ENCODE data around the gene QSOX2. TPM values are rescaled to one million over a fixed set of nuclear protein-coding genes. Genes with fewer than 3 reads are reported as not detected.

QSOX2 gene
- total RNA-seq, 1 experiment from 2014 or later = 34.6 TPM

DNA sequence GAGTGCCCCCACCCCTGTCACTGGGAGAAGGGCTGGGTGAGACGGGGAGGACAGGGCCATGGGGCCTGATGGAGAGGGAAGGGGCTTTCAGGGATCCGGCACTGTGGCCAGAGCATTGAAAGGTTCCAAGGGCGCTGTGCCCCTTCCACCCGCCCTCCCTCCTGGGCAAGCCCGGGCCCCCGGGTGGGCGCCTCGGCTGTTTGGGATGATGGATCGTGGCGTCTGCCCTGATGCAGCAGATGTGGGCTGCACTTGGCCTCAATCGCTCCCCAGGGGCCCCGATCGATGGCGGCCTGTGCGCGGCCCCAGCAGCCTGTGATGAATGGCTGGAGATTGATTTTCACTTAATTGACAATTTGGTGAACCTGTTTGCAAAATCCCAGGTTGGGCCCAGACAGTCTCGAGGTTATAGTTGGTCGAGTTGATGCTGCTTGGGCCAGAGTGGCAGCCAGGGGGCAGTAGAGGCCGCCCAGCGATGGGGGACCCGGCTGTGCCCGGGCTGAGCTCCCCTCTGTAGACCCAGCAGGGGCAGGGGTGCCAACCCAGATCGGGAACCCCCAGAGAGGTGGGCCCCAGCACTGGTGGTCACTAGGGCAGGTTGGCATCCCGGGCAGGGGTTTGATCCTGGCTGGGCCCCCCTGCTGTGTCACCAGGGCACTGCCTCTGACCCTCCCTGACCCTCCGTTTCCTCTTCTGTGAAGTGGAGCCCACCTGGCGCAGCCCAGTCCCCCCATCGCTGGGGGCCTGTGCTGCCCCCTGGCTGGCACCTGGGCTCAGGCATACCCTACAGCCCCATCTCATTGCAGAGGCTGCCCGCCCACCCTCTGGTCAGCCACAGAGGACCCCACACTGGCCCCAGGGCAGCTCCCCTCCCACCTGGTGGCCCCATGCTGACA, 75.4 kb downstream of the QSOX2 start:
- Histone ChIP-seq H3K79me2 (ENCODE audit: insufficient read depth, low read length) (no peaks in the 10 kb centered on the region), H3K4me3 (replicated peaks in 1 of 2; ENCODE audit: low read depth in 1 of 2, low read length in 2 of 2) (no peak overlapping the region), H3K36me3 (ENCODE audit: control insufficient read depth in 1 of 2, insufficient read depth in 2 of 2, low read length in 2 of 2) (no peaks in the 10 kb centered on the region), H3K4me2 (ENCODE audit: low read length) (no peak overlapping the region), H3K27me3 (ENCODE audit: insufficient read depth, low read length) (no peaks in the 10 kb centered on the region), H3K27ac (ENCODE audit: low read depth, low read length) (no peak overlapping the region), H3K9me3 (ENCODE audit: control insufficient read depth in 1 of 2, insufficient read depth in 1 of 2, low read depth in 1 of 2, low read length in 2 of 2) (no peaks in the 10 kb centered on the region), H2AFZ (ENCODE audit: low read depth, low read length, poor library complexity, severe bottlenecking) (no peak overlapping the region), H4K20me1 (ENCODE audit: insufficient read depth) (no peaks in the 10 kb centered on the region), H3K9ac (ENCODE audit: low read length) (no peak overlapping the region), H3K4me1 (ENCODE audit: control insufficient read depth in 1 of 2, insufficient read depth in 2 of 2, low read length in 2 of 2) (peaks cover 0 to 8% of the 10 kb centered on the region in 2 experiments; a peak in 1 of 4 replicates), H3K9me2 (ENCODE audit: insufficient read depth) (no peaks in the 10 kb centered on the region)
- ChIA-PET RAD21 (ENCODE audit: low non-redundant PET in 1 of 2, low total read pairs in 2 of 2, uncharacterized antibody in 2 of 2, unreplicated experiment in 2 of 2) (interaction anchor here in 1 of 2 experiments (0.8 kb wide), 1 partner anchor 97 kb away, joined by 3 read pairs; no protein-coding TSS in a partner anchor), CTCF (interaction anchor here (0.6 to 1.0 kb wide), 10 partner anchors 8 to 203 kb away, joined by 3 to 6 read pairs (median 4); no protein-coding TSS in a partner anchor), POLR2A (no interaction called here)
- DNase-seq (ENCODE audit: low read depth, low spot score) (no peak), ATAC-seq (peak; percentile 95)
- peak; percentile 88 for TF ChIP-seq RAD21 (IDR thresholded peaks at IDR 0.05; ENCODE audit: low read depth)
- TF ChIP-seq POLR2A (IDR thresholded peaks at IDR 0.05; ENCODE audit: borderline replicate concordance, extremely low read depth, insufficient read depth, insufficient read length) = no peak
- no peak for TF ChIP-seq SRF (IDR thresholded peaks at IDR 0.05; ENCODE audit: low read depth)
- TF ChIP-seq CEBPB (IDR thresholded peaks at IDR 0.05; ENCODE audit: low read depth) = no peak
- TF ChIP-seq, protein P1, sequence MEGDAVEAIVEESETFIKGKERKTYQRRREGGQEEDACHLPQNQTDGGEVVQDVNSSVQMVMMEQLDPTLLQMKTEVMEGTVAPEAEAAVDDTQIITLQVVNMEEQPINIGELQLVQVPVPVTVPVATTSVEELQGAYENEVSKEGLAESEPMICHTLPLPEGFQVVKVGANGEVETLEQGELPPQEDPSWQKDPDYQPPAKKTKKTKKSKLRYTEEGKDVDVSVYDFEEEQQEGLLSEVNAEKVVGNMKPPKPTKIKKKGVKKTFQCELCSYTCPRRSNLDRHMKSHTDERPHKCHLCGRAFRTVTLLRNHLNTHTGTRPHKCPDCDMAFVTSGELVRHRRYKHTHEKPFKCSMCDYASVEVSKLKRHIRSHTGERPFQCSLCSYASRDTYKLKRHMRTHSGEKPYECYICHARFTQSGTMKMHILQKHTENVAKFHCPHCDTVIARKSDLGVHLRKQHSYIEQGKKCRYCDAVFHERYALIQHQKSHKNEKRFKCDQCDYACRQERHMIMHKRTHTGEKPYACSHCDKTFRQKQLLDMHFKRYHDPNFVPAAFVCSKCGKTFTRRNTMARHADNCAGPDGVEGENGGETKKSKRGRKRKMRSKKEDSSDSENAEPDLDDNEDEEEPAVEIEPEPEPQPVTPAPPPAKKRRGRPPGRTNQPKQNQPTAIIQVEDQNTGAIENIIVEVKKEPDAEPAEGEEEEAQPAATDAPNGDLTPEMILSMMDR (IDR thresholded peaks at IDR 0.05 in 2 of 3, conservative IDR thresholded peaks at IDR 0.05 in 1 of 3; ENCODE audit: borderline replicate concordance in 1 of 3, insufficient read depth in 1 of 3, low read depth in 2 of 3, low read length in 2 of 3) = peak; percentile 78 to 94 (median 94); a peak in 5 of 6 replicates
- no peak for TF ChIP-seq SIN3A (IDR thresholded peaks at IDR 0.05; ENCODE audit: low read depth)
- no peak for TF ChIP-seq EGR1 (IDR thresholded peaks at IDR 0.05; ENCODE audit: low read depth)
- TF ChIP-seq ATF3 (IDR thresholded peaks at IDR 0.05) = no peak
- no TSS peak for BruUV-seq (replicated peaks)
- intact Hi-C loops (cut with micrococcal nuclease) = loop anchor here (1.0 to 5.0 kb wide), 3 partner anchors 57 to 113 kb away; no protein-coding TSS in a partner anchor
